Neural progenitor cell (in vitro differentiated cells): ENCODE measurements around the gene CSN2. TPM values are rescaled to one million over a fixed set of nuclear protein-coding genes. Genes with fewer than 3 reads are reported as not detected.

Source experiments
- DNase-seq: peaks from one replicate; pipeline ENCODE4 v3.0.0-alpha.2; 2016; ENCODE audit warnings: low spot score
- H2AFZ ChIP-seq: fragments of 200-600 bp; sonication (generic); replicated peaks from 2 replicates; pipeline ENCODE4 v1.6.1; 2016; ENCODE audit warnings: antibody characterized with exemption
- H3F3A ChIP-seq: fragments of 200-600 bp; sonication (generic); 2 replicates; pipeline ENCODE4 v1.6.1; 2016; ENCODE audit warnings: antibody characterized with exemption, low read depth
- H3K27ac ChIP-seq: fragments of 200-600 bp; sonication (generic); 2 replicates; pipeline ENCODE4 v1.5.1; 2016; ENCODE audit warnings: mild to moderate bottlenecking
- H3K27me3 ChIP-seq: fragments of 200-600 bp; sonication (generic); 2 replicates; pipeline ENCODE4 v1.6.1; 2016; ENCODE audit warnings: mild to moderate bottlenecking, moderate library complexity
- H3K36me3 ChIP-seq: fragments of 200-600 bp; sonication (generic); 2 replicates; pipeline ENCODE4 v1.5.1; 2016
- H3K4me1 ChIP-seq: fragments of 200-600 bp; sonication (generic); 2 replicates; pipeline ENCODE4 v1.6.1; 2016; ENCODE audit warnings: mixed run types
- H3K4me2 ChIP-seq: fragments of 200-600 bp; sonication (generic); 2 replicates; pipeline ENCODE4 v1.6.1; 2016
- H3K4me3 ChIP-seq: fragments of 200-600 bp; sonication (generic); 2 replicates; pipeline ENCODE4 v1.5.1; 2016
- H3K79me2 ChIP-seq: fragments of 200-600 bp; sonication (generic); 2 replicates; pipeline ENCODE4 v1.6.1; 2016; ENCODE audit warnings: low read depth
- H3K9ac ChIP-seq: fragments of 200-600 bp; sonication (generic); 2 replicates; pipeline ENCODE4 v1.6.1; 2016
- H3K9me3 ChIP-seq: fragments of 200-600 bp; sonication (generic); 2 replicates; pipeline ENCODE4 v1.5.1; 2016; ENCODE audit warnings: low read depth
- H4K20me1 ChIP-seq: fragments of 200-600 bp; sonication (generic); 2 replicates; pipeline ENCODE4 v1.6.1; 2016; ENCODE audit warnings: low read depth
- H3K27ac Mint-ChIP-seq: 3 replicates; pipeline ENCODE4 v1.8.0; 2021; ENCODE audit warnings: mixed read lengths
- H3K27me3 Mint-ChIP-seq: 2 replicates; pipeline ENCODE4 v1.8.0; 2022; ENCODE audit warnings: low read depth, mild to moderate bottlenecking, inconsistent platforms, moderate library complexity, mixed read lengths; ENCODE audit not compliant: insufficient read depth
- H3K36me3 Mint-ChIP-seq: 3 replicates; pipeline ENCODE4 v1.8.0; 2021; ENCODE audit warnings: mixed read lengths
- H3K4me1 Mint-ChIP-seq: 3 replicates; pipeline ENCODE4 v1.8.0; 2021; ENCODE audit warnings: mixed read lengths
- H3K4me3 Mint-ChIP-seq: 3 replicates; pipeline ENCODE4 v1.8.0; 2021; ENCODE audit warnings: mild to moderate bottlenecking, moderate library complexity, mixed read lengths
- H3K9me3 Mint-ChIP-seq: 3 replicates; pipeline ENCODE4 v1.8.0; 2020; ENCODE audit warnings: mixed read lengths
- EZH2 ChIP-seq: fragments of 200-600 bp; sonication (generic); IDR thresholded peaks from 2 replicates; pipeline ENCODE4 v1.6.1; 2017; ENCODE audit warnings: antibody characterized with exemption, mild to moderate bottlenecking, moderate library complexity
- EZH2phosphoT487 ChIP-seq: fragments of 200-600 bp; sonication (generic); IDR thresholded peaks from 2 replicates; pipeline ENCODE4 v1.6.1; 2017; ENCODE audit warnings: antibody characterized with exemption
- total RNA-seq: library from RNA; depleted of rRNA; stranded (reverse); fragments of >200 nt; gene quantifications from 2 replicates; pipeline ENCODE4 v1.2.3, GENCODE V29; 2015; ENCODE audit warnings: low replicate concordance
- TF ChIP-seq, protein P1 (sequence below): fragments of 200-600 bp; sonication (generic); IDR thresholded peaks from 2 replicates; pipeline ENCODE4 v1.5.1; 2017; ENCODE audit warnings: antibody characterized with exemption, mild to moderate bottlenecking

The CSN2 gene
- total RNA-seq, 1 donor from 2014 or later = not detected

DNA sequence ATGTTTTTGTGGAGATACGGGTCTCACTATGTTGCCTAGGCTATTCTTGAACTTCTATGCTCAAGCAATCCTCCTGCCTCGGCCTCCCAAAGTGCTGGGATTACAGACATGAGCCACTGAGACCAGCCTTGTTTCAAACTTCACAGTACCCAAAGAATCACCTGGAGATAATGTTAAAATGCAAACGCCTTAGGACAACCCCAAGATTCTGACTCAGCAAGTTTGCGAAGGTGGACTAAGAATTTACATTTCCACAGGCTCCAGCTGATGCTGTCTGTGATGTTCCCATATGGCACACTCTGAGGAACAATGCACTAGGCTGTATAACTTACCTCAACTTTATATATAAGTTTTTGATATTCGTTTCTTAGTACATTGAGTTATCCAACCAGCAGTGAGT lies 29.3 kb upstream of the CSN2 start:
- H3K27ac Mint-ChIP-seq = no peak overlapping the region

DNA sequence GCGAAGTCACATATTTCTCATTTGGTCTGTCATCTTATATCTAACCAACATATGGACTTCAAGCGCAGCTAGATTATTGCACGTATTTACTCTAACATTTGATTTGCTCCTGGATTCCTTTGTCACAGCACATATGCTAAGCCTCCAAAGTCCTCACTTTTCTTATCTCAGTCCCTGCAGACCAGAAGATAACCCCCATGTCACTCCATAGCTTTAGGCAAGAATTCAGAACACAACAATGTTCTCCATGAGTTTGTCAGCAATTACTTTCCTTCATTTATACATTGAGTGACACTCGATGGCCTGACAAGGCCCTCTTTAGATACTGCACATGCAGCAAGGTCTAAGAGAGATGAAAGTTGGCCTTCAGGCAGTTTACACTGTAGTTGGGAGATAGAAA lies 25.5 kb upstream of the CSN2 start:
- no peak for DNase-seq
- Histone ChIP-seq H3F3A (no peaks in the 10 kb centered on the region), H3K79me2 (no peaks in the 10 kb centered on the region), H3K4me3 (no peak overlapping the region), H3K9me3 (no peaks in the 10 kb centered on the region), H3K4me2 (no peak overlapping the region), H3K36me3 (no peaks in the 10 kb centered on the region), H4K20me1 (no peaks in the 10 kb centered on the region), H3K9ac (no peak overlapping the region), H3K27me3 (no peaks in the 10 kb centered on the region), H2AFZ (no peak overlapping the region), H3K4me1 (no peaks in the 10 kb centered on the region), H3K27ac (no peak overlapping the region)
- Mint-ChIP-seq H3K36me3 (no peaks in the 10 kb centered on the region), H3K9me3 (no peaks in the 10 kb centered on the region), H3K4me1 (no peaks in the 10 kb centered on the region), H3K27ac (no peak overlapping the region), H3K4me3 (no peak overlapping the region), H3K27me3 (peaks cover 3% of the 10 kb centered on the region)
- no peak for TF ChIP-seq EZH2
- no peak for TF ChIP-seq EZH2phosphoT487
- TF ChIP-seq, protein P1, sequence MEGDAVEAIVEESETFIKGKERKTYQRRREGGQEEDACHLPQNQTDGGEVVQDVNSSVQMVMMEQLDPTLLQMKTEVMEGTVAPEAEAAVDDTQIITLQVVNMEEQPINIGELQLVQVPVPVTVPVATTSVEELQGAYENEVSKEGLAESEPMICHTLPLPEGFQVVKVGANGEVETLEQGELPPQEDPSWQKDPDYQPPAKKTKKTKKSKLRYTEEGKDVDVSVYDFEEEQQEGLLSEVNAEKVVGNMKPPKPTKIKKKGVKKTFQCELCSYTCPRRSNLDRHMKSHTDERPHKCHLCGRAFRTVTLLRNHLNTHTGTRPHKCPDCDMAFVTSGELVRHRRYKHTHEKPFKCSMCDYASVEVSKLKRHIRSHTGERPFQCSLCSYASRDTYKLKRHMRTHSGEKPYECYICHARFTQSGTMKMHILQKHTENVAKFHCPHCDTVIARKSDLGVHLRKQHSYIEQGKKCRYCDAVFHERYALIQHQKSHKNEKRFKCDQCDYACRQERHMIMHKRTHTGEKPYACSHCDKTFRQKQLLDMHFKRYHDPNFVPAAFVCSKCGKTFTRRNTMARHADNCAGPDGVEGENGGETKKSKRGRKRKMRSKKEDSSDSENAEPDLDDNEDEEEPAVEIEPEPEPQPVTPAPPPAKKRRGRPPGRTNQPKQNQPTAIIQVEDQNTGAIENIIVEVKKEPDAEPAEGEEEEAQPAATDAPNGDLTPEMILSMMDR = no peak

More for the DNA sequence above, 29.3 kb upstream of the CSN2 start:
- Histone ChIP-seq H3K4me1 (no peaks in the 10 kb centered on the region), H2AFZ (no peak overlapping the region), H3K79me2 (no peaks in the 10 kb centered on the region), H3K4me2 (no peak overlapping the region), H3K4me3 (no peak overlapping the region), H3K9ac (no peak overlapping the region), H3K27me3 (no peaks in the 10 kb centered on the region), H3K36me3 (no peaks in the 10 kb centered on the region), H4K20me1 (no peaks in the 10 kb centered on the region), H3K27ac (no peak overlapping the region), H3K9me3 (no peaks in the 10 kb centered on the region), H3F3A (no peaks in the 10 kb centered on the region)
- Mint-ChIP-seq H3K27me3 (no peaks in the 10 kb centered on the region), H3K4me1 (no peaks in the 10 kb centered on the region), H3K9me3 (no peaks in the 10 kb centered on the region), H3K4me3 (no peak overlapping the region), H3K36me3 (no peaks in the 10 kb centered on the region)
- DNase-seq = no peak
- TF ChIP-seq EZH2 = no peak
- TF ChIP-seq, protein P1 = no peak

DNA sequence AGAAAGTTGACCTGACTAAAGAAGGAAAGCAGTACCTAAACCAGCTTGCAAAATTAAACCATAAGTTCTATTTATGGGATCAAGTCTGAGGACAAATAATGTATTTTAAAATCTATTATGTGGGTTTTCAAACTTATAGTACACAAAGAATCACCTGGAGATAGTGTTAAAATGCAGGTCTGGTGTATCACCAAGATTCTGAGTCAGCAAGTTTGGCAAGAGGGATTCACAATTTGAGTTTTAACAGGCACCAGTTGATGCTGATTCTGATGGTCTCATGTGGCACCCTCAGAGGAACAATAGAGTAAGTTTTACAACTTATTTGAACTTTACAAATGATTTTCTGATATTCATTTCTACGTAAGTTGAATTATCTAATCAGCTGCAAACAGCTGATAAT lies 21.1 kb upstream of the CSN2 start:
- Histone ChIP-seq H3K79me2 (no peaks in the 10 kb centered on the region), H3K4me1 (no peaks in the 10 kb centered on the region), H3F3A (no peaks in the 10 kb centered on the region), H3K9ac (no peak overlapping the region), H2AFZ (no peak overlapping the region), H3K9me3 (no peaks in the 10 kb centered on the region), H3K4me2 (no peak overlapping the region), H3K36me3 (no peaks in the 10 kb centered on the region), H3K27ac (no peak overlapping the region), H3K4me3 (no peak overlapping the region), H4K20me1 (no peaks in the 10 kb centered on the region), H3K27me3 (no peaks in the 10 kb centered on the region)
- H3K27ac Mint-ChIP-seq = no peak overlapping the region
- H3K4me1 Mint-ChIP-seq = no peaks in the 10 kb centered on the region
- H3K36me3 Mint-ChIP-seq = no peaks in the 10 kb centered on the region
- TF ChIP-seq EZH2phosphoT487 = no peak
- TF ChIP-seq, protein P1 = no peak
- TF ChIP-seq EZH2 = no peak
- H3K27me3 Mint-ChIP-seq = peaks cover 3% of the 10 kb centered on the region
- no peak for DNase-seq
- H3K4me3 Mint-ChIP-seq = no peak overlapping the region
- no peaks in the 10 kb centered on the region for H3K9me3 Mint-ChIP-seq
